ENCODE results near the gene ZFHX3. TPM values are rescaled to one million over a fixed set of nuclear protein-coding genes. Genes with fewer than 3 reads are reported as not detected.

Gene ZFHX3
- total and polyA plus RNA-seq, 2 of the 8 experiments (the other 6 are each of a cell fraction or from before 2014, with no cell fraction given), result 0.08 to 0.99 TPM

DNA sequence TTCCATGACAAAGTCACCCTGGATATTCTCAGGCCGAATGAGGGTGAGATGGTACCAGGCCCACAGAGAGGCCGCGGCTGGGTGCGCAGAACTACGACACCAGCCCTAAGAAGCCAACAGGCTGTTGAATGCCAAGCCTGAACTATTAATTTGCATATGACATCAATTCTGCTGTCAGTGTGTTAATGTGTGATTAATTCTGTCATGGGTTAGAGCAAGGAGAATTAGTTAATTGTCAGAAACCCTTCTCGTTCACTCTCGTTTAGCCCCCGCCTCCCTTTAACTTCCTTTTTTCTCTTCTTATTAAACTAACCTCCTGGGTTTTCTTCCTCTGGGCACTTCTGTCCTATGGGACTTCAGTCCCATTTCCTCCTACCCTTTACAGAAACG, 123.4 kb downstream of the ZFHX3 start:
- FAIRE-seq (no peak), DNase-seq (ENCODE audit: low read depth in 1 of 2, low spot score in 2 of 2) (no peak)
- H3K23me2 ChIP-seq (ENCODE audit: low read depth, low read length), result no peaks in the 10 kb centered on the region
- no peak overlapping the region for H3K9ac ChIP-seq (replicated peaks in 1 of 4; ENCODE audit: extremely low read depth in 1 of 4, low read depth in 3 of 4, low read length in 3 of 4)
- CTCF ChIA-PET (ENCODE audit: partially characterized antibody), result interaction anchor here (0.9 kb wide), 1 partner anchor 71 kb away, joined by 3 read pairs; no protein-coding TSS in a partner anchor
- no peak overlapping the region for H3K56ac ChIP-seq (replicated peaks; ENCODE audit: insufficient read length, low read depth, low read length)
- no peak overlapping the region for H2BK20ac ChIP-seq (ENCODE audit: low read length)
- no peak overlapping the region for H3K14ac ChIP-seq (ENCODE audit: insufficient read length)
- H3K79me1 ChIP-seq (ENCODE audit: low read depth, low read length), result no peaks in the 10 kb centered on the region
- H4K20me1 ChIP-seq (replicated peaks in 1 of 2; ENCODE audit: control insufficient read depth in 1 of 2, insufficient read depth in 2 of 2, low read length in 2 of 2), result no peaks in the 10 kb centered on the region
- no peaks in the 10 kb centered on the region for H3K9me3 ChIP-seq (ENCODE audit: insufficient read depth in 2 of 2, low read depth in 1 of 2, low read length in 1 of 2)
- no peak overlapping the region for H3K4me2 ChIP-seq (ENCODE audit: insufficient read depth in 1 of 2, low read depth in 2 of 2, low read length in 2 of 2)
- no peak overlapping the region for H3K4ac ChIP-seq (replicated peaks; ENCODE audit: insufficient read length, low read depth, low read length)
- no peaks in the 10 kb centered on the region for H3K4me1 ChIP-seq (replicated peaks in 1 of 4; ENCODE audit: control insufficient read depth in 3 of 4, insufficient read depth in 4 of 4, low read length in 3 of 4)
- no peak overlapping the region for H3K18ac ChIP-seq (ENCODE audit: extremely low read depth, low read length)
- H2AK5ac ChIP-seq (ENCODE audit: low read depth, low read length), result no peak overlapping the region
- H3K4me3 ChIP-seq (ENCODE audit: extremely low read depth in 1 of 4, insufficient read depth in 2 of 4, low read depth in 3 of 4, low read length in 4 of 4), result no peak overlapping the region
- H2BK120ac ChIP-seq (replicated peaks; ENCODE audit: low read depth, low read length), result no peak overlapping the region
- no peak overlapping the region for H2AFZ ChIP-seq (ENCODE audit: low read length)
- no peak overlapping the region for H3K27ac ChIP-seq (ENCODE audit: low read depth, low read length)
- no peak overlapping the region for H3K23ac ChIP-seq (ENCODE audit: insufficient read length)
- WGBS, 2 experiments (ENCODE audit: extremely low coverage in 1 of 2, insufficient coverage in 1 of 2, insufficient read length in 1 of 2, insufficient replicate concordance in 2 of 2, low coverage in 1 of 2, low lambda C conversion rate in 2 of 2, missing lambda C conversion rate in 1 of 2), result 96 to 100% methylated on average over 2 to 9 of the region's 9 CpGs
- POLR2A ChIA-PET (ENCODE audit: partially characterized antibody), result no interaction called here
- no peak overlapping the region for H2BK12ac ChIP-seq (ENCODE audit: low read depth, low read length)
- H4K5ac ChIP-seq (ENCODE audit: insufficient read length, low read depth, low read length), result no peak overlapping the region
- no peak overlapping the region for H4K91ac ChIP-seq (replicated peaks; ENCODE audit: insufficient read length, low read length)
- H3K27me3 ChIP-seq (replicated peaks in 1 of 4; ENCODE audit: control insufficient read depth in 3 of 4, extremely low read depth in 1 of 4, insufficient read depth in 3 of 4, low read length in 3 of 4), result no peaks in the 10 kb centered on the region
- H2BK15ac ChIP-seq (ENCODE audit: low read length), result no peak overlapping the region
- H4K8ac ChIP-seq (ENCODE audit: extremely low read depth, insufficient read depth, low read length), result no peak overlapping the region
- no peaks in the 10 kb centered on the region for H3K36me3 ChIP-seq (ENCODE audit: control insufficient read depth in 2 of 4, insufficient read depth in 4 of 4, low read length in 3 of 4)
- no peak overlapping the region for H2BK5ac ChIP-seq (ENCODE audit: low read depth, low read length)
- no peaks in the 10 kb centered on the region for H3K79me2 ChIP-seq (ENCODE audit: control insufficient read depth in 1 of 2, insufficient read depth in 2 of 2, low read length in 2 of 2)
- TF ChIP-seq KDM1A (IDR thresholded peaks at IDR 0.05; ENCODE audit: borderline replicate concordance, low read length) (no peak), TCF12 (IDR thresholded peaks at IDR 0.05; ENCODE audit: low read depth, low read length) (no peak), CHD1 (IDR thresholded peaks at IDR 0.05; ENCODE audit: low read depth, low read length) (no peak), JUND (IDR thresholded peaks at IDR 0.05; ENCODE audit: low read length) (no peak), EP300 (IDR thresholded peaks at IDR 0.05; ENCODE audit: borderline replicate concordance in 1 of 2, low read depth in 2 of 2, low read length in 2 of 2) (no peak), EZH2 (IDR thresholded peaks at IDR 0.05; ENCODE audit: low read depth, low read length, severe bottlenecking) (no peak), RNF2 (IDR thresholded peaks at IDR 0.05; ENCODE audit: borderline replicate concordance, low read depth, low read length, missing control alignments, poor library complexity, severe bottlenecking) (no peak), GABPA (IDR thresholded peaks at IDR 0.05; ENCODE audit: borderline replicate concordance, insufficient read depth, low read length) (no peak), SP1 (IDR thresholded peaks at IDR 0.05; ENCODE audit: low read depth, low read length) (no peak), CBX5 (IDR thresholded peaks at IDR 0.05; ENCODE audit: low read depth, low read length) (no peak), RFX5 (IDR thresholded peaks at IDR 0.05; ENCODE audit: borderline replicate concordance, low read depth, low read length) (no peak), JUN (IDR thresholded peaks at IDR 0.05; ENCODE audit: low read depth, low read length) (no peak), GTF2F1 (IDR thresholded peaks at IDR 0.05; ENCODE audit: borderline replicate concordance, low read depth, low read length) (no peak)
- TF ChIP-seq, protein P1, sequence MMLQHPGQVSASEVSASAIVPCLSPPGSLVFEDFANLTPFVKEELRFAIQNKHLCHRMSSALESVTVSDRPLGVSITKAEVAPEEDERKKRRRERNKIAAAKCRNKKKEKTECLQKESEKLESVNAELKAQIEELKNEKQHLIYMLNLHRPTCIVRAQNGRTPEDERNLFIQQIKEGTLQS (IDR thresholded peaks at IDR 0.05; ENCODE audit: insufficient read depth, low read depth, low read length), result no peak
